Measurements from ENCODE around the gene RNF41.

RNF41 gene

GRCh38 chr12:56236985-56237384, 15.3 kb upstream of the RNF41 start:
- no peak for ATAC-seq
- TF ChIP-seq ISL1 (CRISPR knock-in tag; IDR thresholded peaks at IDR 0.05) (no peak), ZNF70 (CRISPR knock-in tag; IDR thresholded peaks at IDR 0.05) (no peak), SNAI2 (CRISPR knock-in tag; IDR thresholded peaks at IDR 0.05) (no peak), ZNF8 (CRISPR knock-in tag; IDR thresholded peaks at IDR 0.05) (no peak), TSHZ2 (CRISPR knock-in tag; IDR thresholded peaks at IDR 0.05) (no peak), ARNTL (CRISPR knock-in tag; IDR thresholded peaks at IDR 0.05; ENCODE audit: borderline replicate concordance, low read depth) (no peak), POU6F1 (CRISPR knock-in tag; IDR thresholded peaks at IDR 0.05; ENCODE audit: borderline replicate concordance, low read depth) (no peak), ZFP3 (CRISPR knock-in tag; IDR thresholded peaks at IDR 0.05) (no peak), RARB (CRISPR knock-in tag; IDR thresholded peaks at IDR 0.05) (no peak), PPARA (CRISPR knock-in tag; IDR thresholded peaks at IDR 0.05; ENCODE audit: borderline replicate concordance) (no peak), CSDC2 (CRISPR knock-in tag; IDR thresholded peaks at IDR 0.05) (no peak), BACH2 (CRISPR knock-in tag; IDR thresholded peaks at IDR 0.05; ENCODE audit: borderline replicate concordance) (no peak), TOX (CRISPR knock-in tag; IDR thresholded peaks at IDR 0.05; ENCODE audit: borderline replicate concordance) (no peak), OSR1 (CRISPR knock-in tag; IDR thresholded peaks at IDR 0.05) (no peak), CREB5 (CRISPR knock-in tag; IDR thresholded peaks at IDR 0.05; ENCODE audit: low read depth) (no peak)

GRCh38 chr12:56236091-56236490, 14.4 kb upstream of the RNF41 start:
- no peak for ATAC-seq
- TF ChIP-seq TSHZ2 (CRISPR knock-in tag; IDR thresholded peaks at IDR 0.05) (no peak), ZNF565 (CRISPR knock-in tag; conservative IDR thresholded peaks at IDR 0.05; ENCODE audit: low read depth) (no peak), ARNTL (CRISPR knock-in tag; IDR thresholded peaks at IDR 0.05; ENCODE audit: borderline replicate concordance, low read depth) (no peak), ESRRG (CRISPR knock-in tag; IDR thresholded peaks at IDR 0.05) (no peak), ZFP30 (CRISPR knock-in tag; IDR thresholded peaks at IDR 0.05) (no peak), ZNF70 (CRISPR knock-in tag; IDR thresholded peaks at IDR 0.05) (no peak), PATZ1 (CRISPR knock-in tag; IDR thresholded peaks at IDR 0.05; ENCODE audit: borderline replicate concordance) (no peak), ZFP3 (CRISPR knock-in tag; IDR thresholded peaks at IDR 0.05) (no peak), ZC3H10 (CRISPR knock-in tag; IDR thresholded peaks at IDR 0.05) (no peak), POU6F1 (CRISPR knock-in tag; IDR thresholded peaks at IDR 0.05; ENCODE audit: borderline replicate concordance, low read depth) (no peak), PPARA (CRISPR knock-in tag; IDR thresholded peaks at IDR 0.05; ENCODE audit: borderline replicate concordance) (no peak)
